ENCODE results near the gene IRF8. TPM values are rescaled to one million over a fixed set of nuclear protein-coding genes. Genes with fewer than 3 reads are reported as not detected.

The IRF8 gene
- total RNA-seq, 1 donor from 2014 or later = 1.5 TPM

DNA sequence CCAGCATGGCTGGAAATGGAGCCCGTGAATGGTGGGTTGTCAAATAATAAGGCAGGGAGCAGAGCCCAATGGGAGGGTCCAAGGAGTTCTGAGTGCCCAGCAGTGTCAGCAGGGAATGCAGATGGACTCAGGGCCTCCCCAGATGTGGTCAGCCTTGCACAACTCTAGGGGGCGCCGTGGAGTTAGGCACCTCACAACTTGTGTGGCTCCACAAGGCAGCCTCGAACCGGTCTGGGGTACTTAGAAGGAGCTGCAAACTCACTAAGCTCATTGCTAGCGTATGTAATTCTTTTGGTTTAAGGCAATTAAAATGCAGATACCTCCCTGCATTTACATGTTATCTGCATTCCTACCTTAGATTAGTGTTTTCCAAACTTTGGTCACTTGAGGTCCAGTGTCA is 18.1 kb downstream of the IRF8 start:
- H3K27ac Mint-ChIP-seq (ENCODE audit: unreplicated experiment) = no peak overlapping the region
- TF ChIP-seq, protein P1, sequence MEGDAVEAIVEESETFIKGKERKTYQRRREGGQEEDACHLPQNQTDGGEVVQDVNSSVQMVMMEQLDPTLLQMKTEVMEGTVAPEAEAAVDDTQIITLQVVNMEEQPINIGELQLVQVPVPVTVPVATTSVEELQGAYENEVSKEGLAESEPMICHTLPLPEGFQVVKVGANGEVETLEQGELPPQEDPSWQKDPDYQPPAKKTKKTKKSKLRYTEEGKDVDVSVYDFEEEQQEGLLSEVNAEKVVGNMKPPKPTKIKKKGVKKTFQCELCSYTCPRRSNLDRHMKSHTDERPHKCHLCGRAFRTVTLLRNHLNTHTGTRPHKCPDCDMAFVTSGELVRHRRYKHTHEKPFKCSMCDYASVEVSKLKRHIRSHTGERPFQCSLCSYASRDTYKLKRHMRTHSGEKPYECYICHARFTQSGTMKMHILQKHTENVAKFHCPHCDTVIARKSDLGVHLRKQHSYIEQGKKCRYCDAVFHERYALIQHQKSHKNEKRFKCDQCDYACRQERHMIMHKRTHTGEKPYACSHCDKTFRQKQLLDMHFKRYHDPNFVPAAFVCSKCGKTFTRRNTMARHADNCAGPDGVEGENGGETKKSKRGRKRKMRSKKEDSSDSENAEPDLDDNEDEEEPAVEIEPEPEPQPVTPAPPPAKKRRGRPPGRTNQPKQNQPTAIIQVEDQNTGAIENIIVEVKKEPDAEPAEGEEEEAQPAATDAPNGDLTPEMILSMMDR (IDR thresholded peaks at IDR 0.05; ENCODE audit: unreplicated experiment) = peak; percentile 43
- no peaks in the 10 kb centered on the region for H3K9me3 Mint-ChIP-seq (ENCODE audit: unreplicated experiment)
- H3K4me3 Mint-ChIP-seq (ENCODE audit: unreplicated experiment) = no peak overlapping the region
- H3K4me1 Mint-ChIP-seq (ENCODE audit: unreplicated experiment) = peaks cover 9% of the 10 kb centered on the region
- peaks cover 12% of the 10 kb centered on the region for H3K27me3 Mint-ChIP-seq (ENCODE audit: unreplicated experiment)
- H3K36me3 Mint-ChIP-seq (ENCODE audit: low read depth, unreplicated experiment) = no peaks in the 10 kb centered on the region
- DNase-seq (ENCODE audit: low spot score) = no peak

DNA sequence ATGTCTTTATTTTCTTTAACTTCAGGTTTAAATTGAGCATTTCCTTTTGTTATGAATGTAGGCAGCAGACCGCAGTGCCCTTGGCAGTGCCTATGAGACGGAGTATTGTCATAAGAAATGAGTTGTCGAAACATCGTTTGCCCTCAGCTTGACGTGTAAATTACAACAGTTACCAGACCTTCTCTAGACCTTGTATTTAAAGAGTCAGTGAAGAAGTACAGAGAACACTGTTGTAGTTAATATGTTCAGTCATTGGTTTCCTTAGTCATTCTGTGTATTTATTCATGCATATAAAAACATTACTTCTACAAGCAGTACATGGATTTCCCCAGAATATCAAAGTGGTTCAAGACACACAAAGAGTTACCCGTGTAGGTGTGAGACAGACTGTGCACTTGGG is 19.0 kb downstream of the IRF8 start:
- TF ChIP-seq, protein P1 (IDR thresholded peaks at IDR 0.05; ENCODE audit: unreplicated experiment) = no peak
- DNase-seq (ENCODE audit: low spot score) = no peak
- H3K27ac Mint-ChIP-seq (ENCODE audit: unreplicated experiment) = no peak overlapping the region
- no peak overlapping the region for H3K4me3 Mint-ChIP-seq (ENCODE audit: unreplicated experiment)
- peaks cover 9% of the 10 kb centered on the region for H3K27me3 Mint-ChIP-seq (ENCODE audit: unreplicated experiment)
- no peaks in the 10 kb centered on the region for H3K36me3 Mint-ChIP-seq (ENCODE audit: low read depth, unreplicated experiment)
- no peaks in the 10 kb centered on the region for H3K9me3 Mint-ChIP-seq (ENCODE audit: unreplicated experiment)
- H3K4me1 Mint-ChIP-seq (ENCODE audit: unreplicated experiment) = peaks cover 9% of the 10 kb centered on the region

DNA sequence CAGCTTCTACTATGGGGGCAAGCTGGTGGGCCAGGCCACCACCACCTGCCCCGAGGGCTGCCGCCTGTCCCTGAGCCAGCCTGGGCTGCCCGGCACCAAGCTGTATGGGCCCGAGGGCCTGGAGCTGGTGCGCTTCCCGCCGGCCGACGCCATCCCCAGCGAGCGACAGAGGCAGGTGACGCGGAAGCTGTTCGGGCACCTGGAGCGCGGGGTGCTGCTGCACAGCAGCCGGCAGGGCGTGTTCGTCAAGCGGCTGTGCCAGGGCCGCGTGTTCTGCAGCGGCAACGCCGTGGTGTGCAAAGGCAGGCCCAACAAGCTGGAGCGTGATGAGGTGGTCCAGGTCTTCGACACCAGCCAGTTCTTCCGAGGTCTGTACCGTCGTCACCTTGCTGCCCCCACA is 19.5 kb downstream of the IRF8 start:
- H3K27ac Mint-ChIP-seq (ENCODE audit: unreplicated experiment) = no peak overlapping the region
- DNase-seq (ENCODE audit: low spot score) = no peak
- no peaks in the 10 kb centered on the region for H3K36me3 Mint-ChIP-seq (ENCODE audit: low read depth, unreplicated experiment)
- no peaks in the 10 kb centered on the region for H3K9me3 Mint-ChIP-seq (ENCODE audit: unreplicated experiment)
- peaks cover 9% of the 10 kb centered on the region for H3K27me3 Mint-ChIP-seq (ENCODE audit: unreplicated experiment)
- H3K4me1 Mint-ChIP-seq (ENCODE audit: unreplicated experiment) = peaks cover 9% of the 10 kb centered on the region
- H3K4me3 Mint-ChIP-seq (ENCODE audit: unreplicated experiment) = no peak overlapping the region
- TF ChIP-seq, protein P1 (IDR thresholded peaks at IDR 0.05; ENCODE audit: unreplicated experiment) = no peak

DNA sequence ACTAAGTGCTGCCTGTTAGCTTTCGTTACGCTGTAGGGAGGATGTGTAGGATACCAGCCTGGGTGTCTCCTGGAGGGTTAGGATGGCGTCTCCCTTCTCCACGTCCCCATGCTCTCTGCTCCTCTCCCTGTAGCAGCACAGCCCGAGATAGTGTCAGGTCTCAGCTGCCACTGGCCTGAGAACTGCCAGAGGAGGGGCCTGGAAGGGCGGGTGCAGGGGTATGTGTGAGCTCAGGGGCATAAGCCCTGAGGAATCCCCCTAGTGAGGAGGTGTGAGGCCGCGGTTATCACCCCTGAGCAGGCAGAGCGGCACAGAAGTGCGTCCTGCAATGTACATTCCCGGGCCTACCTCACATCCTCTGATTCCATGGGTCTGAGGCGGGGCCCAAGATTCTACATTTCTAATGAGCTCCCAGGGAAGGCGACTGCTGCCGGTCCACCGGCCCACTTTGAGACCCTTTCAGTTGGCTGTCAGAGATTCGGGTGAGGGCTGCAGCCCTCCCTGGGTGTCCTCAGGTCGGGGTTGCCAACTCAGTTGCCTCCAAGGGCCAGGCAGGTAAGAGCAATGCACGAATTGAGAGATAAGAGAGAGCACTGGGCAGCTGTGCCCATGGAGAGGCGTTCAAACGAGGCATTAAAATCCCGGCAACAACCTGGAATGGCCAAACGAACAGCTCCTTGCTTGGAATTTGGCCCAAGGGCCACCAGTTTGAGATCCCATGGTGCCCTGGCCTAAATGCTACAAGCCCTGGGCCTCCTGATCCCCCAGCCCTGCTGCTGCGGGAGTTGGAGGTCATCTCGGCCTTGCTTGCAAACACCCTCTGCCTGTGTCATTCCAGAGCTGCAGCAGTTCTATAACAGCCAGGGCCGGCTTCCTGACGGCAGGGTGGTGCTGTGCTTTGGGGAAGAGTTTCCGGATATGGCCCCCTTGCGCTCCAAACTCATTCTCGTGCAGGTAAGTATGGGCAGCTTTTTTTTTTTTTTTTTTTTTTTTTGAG is 20.6 kb downstream of the IRF8 start:
- no peak for DNase-seq (ENCODE audit: low spot score)
- H3K4me3 Mint-ChIP-seq (ENCODE audit: unreplicated experiment) = no peak overlapping the region

More for the DNA sequence above, 20.6 kb downstream of the IRF8 start:
- Mint-ChIP-seq H3K27me3 (ENCODE audit: unreplicated experiment) (peaks cover 4% of the 10 kb centered on the region), H3K27ac (ENCODE audit: unreplicated experiment) (no peak overlapping the region), H3K4me1 (ENCODE audit: unreplicated experiment) (peaks cover under 1% of the 10 kb centered on the region), H3K9me3 (ENCODE audit: unreplicated experiment) (no peaks in the 10 kb centered on the region), H3K36me3 (ENCODE audit: low read depth, unreplicated experiment) (no peaks in the 10 kb centered on the region)
- TF ChIP-seq, protein P1 (IDR thresholded peaks at IDR 0.05; ENCODE audit: unreplicated experiment) = no peak
